RKO (cell line): ENCODE results near the gene BIN1.
"Not testable (repeated sequence)": the region's sequence is repeated elsewhere in the genome, so short reads cannot be mapped to it uniquely, and the experiment has no call there.

Experiments
- DNase-seq: peaks from one replicate; pipeline ENCODE4 v3.0.0-alpha.2; 2016; ENCODE audit warnings: low spot score

BIN1 gene

GRCh38 chr2:127046579-127046978 lies 60.4 kb downstream of the BIN1 start:
- no peak for DNase-seq

GRCh38 chr2:127045792-127046501 lies 61.0 kb downstream of the BIN1 start:
- DNase-seq = no peak

- no peak for DNase-seq
These were observed 61.8 kb downstream of the BIN1 start for GRCh38 chr2:127044977-127045661.

- no peak for DNase-seq
These were observed 62.7 kb downstream of the BIN1 start for GRCh38 chr2:127044165-127044718.

GRCh38 chr2:127043367-127044164 lies 63.4 kb downstream of the BIN1 start:
- no peak for DNase-seq

GRCh38 chr2:127041259-127041970 lies 65.5 kb downstream of the BIN1 start:
- no peak for DNase-seq

GRCh38 chr2:127040169-127040568 lies 66.8 kb downstream of the BIN1 start:
- no peak for DNase-seq

GRCh38 chr2:127039387-127040031 lies 67.4 kb downstream of the BIN1 start:
- DNase-seq = no peak

GRCh38 chr2:127037476-127037875 lies 69.5 kb downstream of the BIN1 start:
- DNase-seq = no peak

GRCh38 chr2:127034883-127035611 lies 71.9 kb downstream of the BIN1 start:
- no peak for DNase-seq

GRCh38 chr2:127034051-127034450 lies 72.9 kb downstream of the BIN1 start:
- DNase-seq = no peak

- DNase-seq = peak; percentile 42
These were observed 74.3 kb downstream of the BIN1 start for GRCh38 chr2:127032621-127033020.

GRCh38 chr2:127029350-127030051 lies 77.5 kb downstream of the BIN1 start:
- DNase-seq = no peak

GRCh38 chr2:127028745-127029144 lies 78.2 kb downstream of the BIN1 start:
- DNase-seq = not testable (repeated sequence)

- no peak for DNase-seq
These were observed 79.2 kb downstream of the BIN1 start for GRCh38 chr2:127027715-127028114.

GRCh38 chr2:127025359-127026166 lies 81.4 kb downstream of the BIN1 start:
- DNase-seq = no peak

- no peak for DNase-seq
These were observed 82.1 kb downstream of the BIN1 start for GRCh38 chr2:127024769-127025358.

- peak; percentile 14 for DNase-seq
These were observed 83.5 kb downstream of the BIN1 start for GRCh38 chr2:127023504-127023903.

- no peak for DNase-seq
These were observed 84.1 kb downstream of the BIN1 start for GRCh38 chr2:127022817-127023216.
